Measurements from ENCODE around the gene NAB2.
"Not testable (repeated sequence)": the region's sequence is repeated elsewhere in the genome, so short reads cannot be mapped to it uniquely, and the experiment has no call there.

Gene NAB2

DNA sequence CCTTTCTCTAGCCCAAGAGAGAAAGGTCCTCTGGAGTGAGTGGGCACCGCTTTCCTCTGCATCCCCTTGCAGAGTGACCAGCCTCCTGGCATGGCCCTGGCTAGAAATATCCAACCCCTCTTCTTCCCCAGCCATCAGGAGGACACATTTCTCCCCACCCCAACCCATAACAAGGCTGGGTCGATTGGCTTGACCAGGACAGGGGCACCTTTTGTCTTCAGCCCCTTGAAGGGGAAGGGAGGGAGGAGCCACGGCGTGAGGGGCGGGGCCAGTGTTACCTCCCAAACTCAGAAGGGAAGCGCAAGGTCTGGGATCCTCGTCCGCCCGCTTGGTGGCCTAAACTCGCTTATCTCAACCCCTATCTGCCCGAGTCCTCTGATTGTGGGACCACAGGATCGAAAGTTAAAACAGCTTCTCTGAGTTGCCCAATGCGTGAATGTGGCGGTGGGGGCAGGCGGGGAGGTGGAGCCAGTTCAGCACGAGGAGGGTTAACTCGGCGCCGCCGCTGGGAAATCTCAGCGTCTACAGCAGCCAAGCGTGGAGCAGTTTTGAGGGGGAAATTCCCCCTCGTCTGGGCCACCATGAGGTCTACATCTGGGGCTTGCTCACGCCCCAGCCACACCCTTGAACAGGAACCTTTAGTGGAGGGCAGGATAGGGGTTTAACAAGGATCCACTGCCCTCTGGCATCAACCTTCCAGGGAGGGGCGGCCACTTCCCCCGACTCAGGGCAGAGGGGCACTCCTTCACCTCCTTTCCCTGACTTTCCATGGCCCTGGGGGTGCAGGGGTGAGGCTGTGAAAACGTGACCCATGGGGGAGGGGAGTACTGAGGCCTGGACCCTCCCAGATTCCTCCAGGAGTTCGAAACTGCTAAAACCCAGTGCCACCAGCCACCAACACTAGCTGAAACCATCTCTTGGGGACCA, 21.5 kb downstream of the NAB2 start:
- no peak for DNase-seq (ENCODE audit: low spot score)

DNA sequence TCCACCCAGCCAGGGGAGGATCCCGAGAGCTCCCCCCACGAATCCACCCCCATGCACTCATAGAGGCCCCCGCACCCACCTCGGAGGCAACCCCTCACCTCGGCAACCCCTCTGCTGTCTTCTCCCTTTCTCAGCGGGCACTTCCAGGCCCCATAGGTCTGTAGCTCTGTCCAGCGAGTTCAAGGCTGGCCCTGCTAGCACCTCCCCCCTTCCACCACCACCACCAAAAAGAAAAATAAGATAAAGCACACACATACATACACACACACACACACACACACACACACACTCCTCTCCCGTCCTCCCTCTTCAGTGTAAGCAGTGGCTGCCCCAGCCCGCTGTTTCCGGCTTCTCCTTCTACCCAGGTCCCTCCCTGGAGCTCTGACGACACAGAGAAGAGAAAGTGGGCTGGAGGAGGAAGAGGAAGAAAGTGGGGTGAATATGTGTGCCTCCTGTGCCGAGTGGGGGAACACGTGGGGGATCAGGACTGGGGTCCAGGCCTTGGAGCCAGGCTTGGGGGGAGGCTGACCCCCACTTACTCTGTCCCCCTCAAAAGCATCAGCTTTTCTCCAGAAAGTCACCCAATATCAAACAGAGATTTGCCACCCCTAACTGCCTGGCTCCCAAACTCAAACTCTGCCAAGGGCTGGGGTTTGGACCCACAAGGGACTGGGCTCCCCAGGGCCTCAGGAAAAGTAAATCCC, 22.3 kb downstream of the NAB2 start, which contains the start of gene STAT6:
Gene STAT6, minus strand, starts transcription at position 332 of the 704 bp plus-strand sequence. CDS start 3,084 bp downstream, outside the sequence.
- no peak for DNase-seq (ENCODE audit: low spot score)

GRCh38 chr12:57112492-57113294, 23.8 kb downstream of the NAB2 start:
- no peak for DNase-seq (ENCODE audit: low spot score)

- no peak for DNase-seq (ENCODE audit: low spot score)
Measured at GRCh38 chr12:57116580-57117281, 27.8 kb downstream of the NAB2 start.

GRCh38 chr12:57118711-57119271, 29.9 kb downstream of the NAB2 start:
- DNase-seq (ENCODE audit: low spot score): no peak

DNA sequence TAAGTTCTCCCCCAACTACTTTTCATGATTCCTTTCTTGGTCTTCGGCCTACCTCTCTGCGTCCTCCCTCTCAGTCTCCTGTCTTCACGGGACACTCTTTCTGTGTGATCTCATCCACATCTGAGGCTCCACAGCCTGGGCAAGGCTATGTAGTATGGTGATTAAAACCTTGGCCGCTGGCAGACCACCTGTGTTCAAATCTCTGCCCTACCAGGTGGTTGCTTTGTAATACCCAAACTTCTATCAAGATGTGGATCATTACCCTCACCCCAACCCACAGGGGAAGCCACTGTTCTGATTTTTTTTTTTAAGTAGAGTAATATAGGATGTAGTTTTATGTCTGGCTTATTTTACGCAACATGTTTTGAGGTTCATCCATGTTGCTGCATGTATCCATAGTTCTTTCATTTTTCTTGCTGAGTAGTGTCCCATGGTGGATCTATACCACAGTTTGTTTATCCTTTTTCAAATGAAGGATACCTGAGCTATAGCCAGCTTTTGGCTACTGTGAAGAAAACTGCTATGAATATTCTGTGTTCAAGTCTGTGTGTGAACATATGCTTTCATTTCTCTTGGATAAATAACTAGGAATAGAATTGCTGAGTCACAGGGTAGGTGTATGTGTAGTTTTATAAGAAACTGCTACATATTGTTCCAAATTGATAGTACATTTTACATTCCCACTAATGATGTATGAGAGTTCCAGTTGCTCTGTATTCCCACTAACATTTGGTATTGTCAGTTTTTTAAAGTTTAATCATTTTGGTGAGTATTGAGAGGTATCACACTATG, 30.6 kb downstream of the NAB2 start:
- no peak for DNase-seq (ENCODE audit: low spot score)

- DNase-seq (ENCODE audit: low spot score): not testable (repeated sequence)
Measured at GRCh38 chr12:57120718-57121117, 31.8 kb downstream of the NAB2 start.

DNA sequence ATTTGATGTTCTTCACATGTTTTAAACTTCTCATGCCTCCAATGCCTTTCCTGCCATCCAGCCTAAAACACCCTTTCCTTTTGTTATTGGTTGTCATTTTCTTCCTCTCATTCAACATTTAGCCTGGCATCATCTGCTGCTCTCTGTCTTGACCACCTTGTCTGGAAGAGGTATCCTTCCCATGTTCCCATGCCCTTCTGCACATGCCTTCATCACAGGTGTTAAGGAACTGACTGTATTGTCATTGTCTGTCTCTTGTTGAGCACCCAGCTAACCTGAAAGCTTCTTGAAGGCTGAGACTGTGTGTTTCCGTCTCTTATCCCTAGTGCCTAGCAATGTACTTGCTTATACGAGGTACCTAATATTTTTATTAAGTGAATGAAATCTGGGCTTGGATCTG, 34.9 kb downstream of the NAB2 start:
- no peak for DNase-seq (ENCODE audit: low spot score)

GRCh38 chr12:57124261-57124877, 35.5 kb downstream of the NAB2 start:
- peak; percentile 84 for DNase-seq (ENCODE audit: low spot score)

DNA sequence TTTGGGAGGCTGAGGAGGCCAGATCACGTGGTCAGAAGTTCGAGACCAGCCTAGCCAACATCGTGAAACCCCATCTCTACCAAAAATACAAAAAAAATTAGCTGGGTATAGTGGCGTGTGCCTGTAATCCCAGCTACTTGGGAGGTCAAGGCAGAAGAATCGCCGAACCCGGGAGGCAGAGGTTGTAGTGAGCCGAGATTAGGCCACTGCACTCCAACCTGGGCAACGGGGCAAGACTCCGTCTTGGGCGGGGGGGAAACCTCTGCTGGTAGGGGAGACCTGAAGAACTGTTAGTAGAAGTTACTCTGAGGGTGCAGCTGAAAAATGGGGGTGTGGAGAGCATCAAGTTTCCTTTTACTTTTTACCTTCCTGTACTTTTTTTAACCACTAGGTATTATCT, 37.1 kb downstream of the NAB2 start:
- no peak for DNase-seq (ENCODE audit: low spot score)

DNA sequence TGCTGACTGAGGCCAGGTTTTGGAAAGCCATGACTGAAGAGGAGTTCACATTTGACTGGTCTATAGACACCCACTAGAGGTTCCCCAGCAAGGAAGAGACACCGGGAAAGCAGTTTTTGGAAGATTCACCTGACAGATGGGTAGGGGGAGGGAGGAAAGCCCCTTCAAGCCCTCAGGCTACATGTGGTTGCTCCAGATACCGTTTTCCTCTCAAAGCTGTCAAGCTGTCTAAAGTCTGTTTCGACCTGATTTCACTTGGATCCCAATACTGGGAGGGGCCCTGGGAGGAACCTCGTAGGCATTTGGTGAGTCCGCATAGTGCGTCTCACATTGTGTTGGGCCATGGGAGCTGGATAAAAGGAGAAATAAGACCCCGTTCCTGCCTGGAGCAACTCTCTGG, 37.6 kb downstream of the NAB2 start:
- DNase-seq (ENCODE audit: low spot score): no peak

DNA sequence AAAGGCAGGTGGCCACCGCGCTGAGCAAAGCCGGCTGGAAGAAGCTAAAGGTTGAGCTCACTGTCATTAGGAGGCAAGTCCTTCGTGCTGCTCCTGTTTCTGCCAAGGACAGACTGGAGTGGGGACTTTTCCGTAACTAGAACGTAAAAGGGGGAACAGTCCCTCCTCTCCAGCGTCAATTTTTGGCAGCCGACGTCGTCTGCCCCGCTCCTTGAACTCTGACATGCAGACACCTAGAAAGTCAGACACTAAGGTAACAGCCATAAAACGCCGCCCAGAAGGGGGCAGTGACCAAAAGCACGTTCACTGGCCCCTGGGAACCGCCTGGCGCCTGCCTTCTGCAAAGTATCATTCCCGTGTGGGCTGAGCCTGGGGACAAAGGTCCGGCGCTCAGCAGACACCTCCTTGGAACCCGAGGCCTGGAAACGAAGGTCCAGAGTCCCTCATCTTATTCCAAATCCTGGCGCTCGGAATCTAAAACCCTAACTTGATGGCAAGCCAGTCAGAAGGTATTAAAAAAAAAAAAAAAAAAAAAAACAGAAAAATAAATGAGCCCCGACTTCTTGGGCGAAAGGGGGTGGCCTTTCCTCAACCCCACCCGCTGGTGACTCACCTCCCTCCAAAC, 38.3 kb downstream of the NAB2 start:
- peak; percentile 72 for DNase-seq (ENCODE audit: low spot score)

DNA sequence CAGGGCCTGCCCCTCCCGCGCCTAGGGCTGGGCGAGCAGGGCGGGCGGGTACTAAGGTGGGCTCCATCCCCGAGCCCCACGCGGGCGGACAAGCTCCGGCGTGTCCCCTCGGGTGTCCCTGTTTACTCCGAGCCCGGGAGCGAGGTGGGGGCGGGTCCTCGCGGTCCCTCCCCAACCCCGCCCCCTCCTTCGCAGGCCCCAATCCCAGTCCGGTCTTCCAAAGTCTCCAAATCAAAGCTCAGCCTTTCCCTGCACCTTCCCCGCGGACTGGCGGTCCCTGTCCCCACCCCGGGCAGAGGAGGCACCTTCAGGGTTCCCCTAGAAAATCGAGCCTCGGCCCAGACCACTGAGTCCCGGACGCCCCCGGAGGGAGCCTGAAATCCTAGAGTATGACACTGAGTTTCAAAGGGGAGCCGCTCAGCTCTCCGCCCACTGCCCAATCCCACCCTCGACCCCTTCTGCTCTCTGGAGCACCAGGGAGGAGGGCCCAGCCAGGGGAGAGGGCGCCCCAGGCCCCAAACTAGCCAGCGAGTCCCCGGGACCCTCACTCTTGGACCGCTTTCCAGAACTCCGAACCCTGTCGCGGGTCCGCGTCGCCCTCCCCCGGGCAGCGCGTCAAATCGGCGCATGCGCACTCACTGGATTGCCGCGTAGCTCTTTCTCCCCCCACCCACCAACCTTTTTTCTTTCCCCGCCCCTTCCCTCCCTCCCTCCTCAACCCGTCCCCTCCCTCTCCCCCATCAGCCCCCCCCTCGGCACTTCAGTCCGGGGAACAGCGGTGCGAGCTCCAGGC, 39.0 kb downstream of the NAB2 start, which contains the start of gene LRP1:
Gene LRP1, plus strand, starts transcription at position 758 of the 793 bp plus-strand sequence. CDS start 482 bp downstream, outside the sequence.
- DNase-seq (ENCODE audit: low spot score): peak; percentile 92

DNA sequence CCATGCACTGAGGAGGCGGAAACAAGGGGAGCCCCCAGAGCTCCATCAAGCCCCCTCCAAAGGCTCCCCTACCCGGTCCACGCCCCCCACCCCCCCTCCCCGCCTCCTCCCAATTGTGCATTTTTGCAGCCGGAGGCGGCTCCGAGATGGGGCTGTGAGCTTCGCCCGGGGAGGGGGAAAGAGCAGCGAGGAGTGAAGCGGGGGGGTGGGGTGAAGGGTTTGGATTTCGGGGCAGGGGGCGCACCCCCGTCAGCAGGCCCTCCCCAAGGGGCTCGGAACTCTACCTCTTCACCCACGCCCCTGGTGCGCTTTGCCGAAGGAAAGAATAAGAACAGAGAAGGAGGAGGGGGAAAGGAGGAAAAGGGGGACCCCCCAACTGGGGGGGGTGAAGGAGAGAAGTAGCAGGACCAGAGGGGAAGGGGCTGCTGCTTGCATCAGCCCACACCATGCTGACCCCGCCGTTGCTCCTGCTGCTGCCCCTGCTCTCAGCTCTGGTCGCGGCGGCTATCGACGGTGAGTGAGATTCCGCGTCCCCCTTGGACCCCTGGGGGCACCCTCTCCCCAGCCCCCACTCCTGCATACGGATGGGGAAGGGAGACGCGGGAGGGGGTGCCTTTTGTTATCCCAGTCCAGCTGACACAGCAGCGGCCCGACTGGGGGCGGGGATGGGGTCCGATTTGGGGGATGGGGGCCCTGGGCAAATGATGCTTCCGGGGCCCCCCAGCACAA, 39.8 kb downstream of the NAB2 start:
- no peak for DNase-seq (ENCODE audit: low spot score)

GRCh38 chr12:57129321-57129842, 40.5 kb downstream of the NAB2 start:
- DNase-seq (ENCODE audit: low spot score): no peak

DNA sequence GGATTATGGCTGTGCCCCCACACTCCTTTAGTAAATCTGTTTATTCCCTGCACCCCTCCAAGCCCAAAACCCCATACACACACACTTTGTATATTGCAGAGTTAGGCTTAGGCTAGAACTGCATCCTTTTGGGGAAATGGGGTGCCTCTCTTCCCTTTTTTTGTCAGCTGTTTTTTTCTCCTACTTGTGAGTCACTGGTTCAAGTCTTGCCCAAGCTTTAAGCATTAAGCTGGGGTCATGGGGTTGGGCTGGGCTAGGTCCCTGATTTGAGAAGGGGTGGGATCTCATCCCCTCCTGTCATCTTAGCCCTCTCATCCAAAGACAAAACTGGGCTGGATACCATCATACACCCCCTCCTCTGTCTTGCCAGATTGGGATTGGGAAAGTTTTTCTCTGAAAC, 41.0 kb downstream of the NAB2 start:
- no peak for DNase-seq (ENCODE audit: low spot score)

- DNase-seq (ENCODE audit: low spot score): no peak
Measured at GRCh38 chr12:57130941-57131340, 42.0 kb downstream of the NAB2 start.
